SU-DHL-6 (cell line): ENCODE results near the gene PAIP1.
"Not testable (repeated sequence)": the region's sequence is repeated elsewhere in the genome, so short reads cannot be mapped to it uniquely, and the experiment has no call there.

Experiments used
- EZH2phosphoT487 ChIP-seq: fragments of 200-600 bp; sonication (generic), shearing (Covaris generic); conservative IDR thresholded peaks from 2 replicates; pipeline ENCODE4 v1.6.1; 2018; ENCODE audit warnings: mild to moderate bottlenecking, antibody characterized with exemption, low read length, moderate library complexity, mixed read lengths
- TF ChIP-seq, protein P1 (sequence below): fragments of 200-600 bp; sonication (generic); IDR thresholded peaks from one replicate; pipeline ENCODE4 v1.5.1; 2017; ENCODE audit warnings: antibody characterized with exemption, mild to moderate bottlenecking, low read length, moderate library complexity; ENCODE audit not compliant: insufficient read depth, poor library complexity, severe bottlenecking

DNA sequence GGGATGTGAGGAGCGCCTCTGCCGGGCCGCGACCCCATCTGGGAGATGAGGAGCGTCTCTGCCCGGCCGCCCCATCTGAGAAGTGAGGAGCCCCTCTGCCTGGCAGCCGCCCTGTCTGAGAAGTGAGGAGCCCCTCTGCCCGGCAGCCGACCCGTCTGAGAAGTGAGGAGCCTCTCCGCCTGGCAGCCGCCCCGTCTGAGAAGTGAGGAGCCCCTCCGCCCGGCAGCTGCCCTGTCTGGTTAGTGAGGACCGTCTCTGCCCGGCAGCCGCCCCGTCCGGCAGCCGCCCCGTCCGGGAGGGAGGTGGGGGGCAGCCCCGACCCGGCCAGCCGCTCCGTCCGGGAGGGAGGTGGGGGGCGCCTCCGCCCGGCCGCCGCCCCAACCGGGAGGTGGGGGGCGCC lies 45.8 kb downstream of the PAIP1 start:
- TF ChIP-seq, protein P1, sequence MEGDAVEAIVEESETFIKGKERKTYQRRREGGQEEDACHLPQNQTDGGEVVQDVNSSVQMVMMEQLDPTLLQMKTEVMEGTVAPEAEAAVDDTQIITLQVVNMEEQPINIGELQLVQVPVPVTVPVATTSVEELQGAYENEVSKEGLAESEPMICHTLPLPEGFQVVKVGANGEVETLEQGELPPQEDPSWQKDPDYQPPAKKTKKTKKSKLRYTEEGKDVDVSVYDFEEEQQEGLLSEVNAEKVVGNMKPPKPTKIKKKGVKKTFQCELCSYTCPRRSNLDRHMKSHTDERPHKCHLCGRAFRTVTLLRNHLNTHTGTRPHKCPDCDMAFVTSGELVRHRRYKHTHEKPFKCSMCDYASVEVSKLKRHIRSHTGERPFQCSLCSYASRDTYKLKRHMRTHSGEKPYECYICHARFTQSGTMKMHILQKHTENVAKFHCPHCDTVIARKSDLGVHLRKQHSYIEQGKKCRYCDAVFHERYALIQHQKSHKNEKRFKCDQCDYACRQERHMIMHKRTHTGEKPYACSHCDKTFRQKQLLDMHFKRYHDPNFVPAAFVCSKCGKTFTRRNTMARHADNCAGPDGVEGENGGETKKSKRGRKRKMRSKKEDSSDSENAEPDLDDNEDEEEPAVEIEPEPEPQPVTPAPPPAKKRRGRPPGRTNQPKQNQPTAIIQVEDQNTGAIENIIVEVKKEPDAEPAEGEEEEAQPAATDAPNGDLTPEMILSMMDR: not testable (repeated sequence)
- not testable (repeated sequence) for TF ChIP-seq EZH2phosphoT487
